Liver (tissue), 9 donors: ENCODE data around the gene SH3D19. TPM values are rescaled to one million over a fixed set of nuclear protein-coding genes. Genes with fewer than 3 reads are reported as not detected.

ENCODE experiments used
- DNase-seq: peaks from one replicate; pipeline ENCODE4 v3.0.0-alpha.2; 2017; ENCODE audit warnings: low spot score
- H3K27ac ChIP-seq, 2 donors: one replicate each; pipeline ENCODE4 v1.7.0; 2013; ENCODE audit warnings: inconsistent platforms in 2 of 2, low read length in 2 of 2, control low read depth in 1 of 2, low read depth in 1 of 2, mild to moderate bottlenecking in 1 of 2
- H3K27me3 ChIP-seq, 4 donors: one replicate each; pipeline versions ENCODE4 v1.6.1 to v1.7.0; 2013; ENCODE audit warnings: low read length in 3 of 4, inconsistent platforms in 1 of 4, mild to moderate bottlenecking in 1 of 4, moderate library complexity in 1 of 4; ENCODE audit not compliant: control insufficient read depth in 4 of 4, insufficient read depth in 4 of 4
- H3K36me3 ChIP-seq, 4 donors: one replicate each; pipeline versions ENCODE4 v1.6.1 to v1.7.0; 2013; ENCODE audit warnings: low read length in 3 of 4, mild to moderate bottlenecking in 3 of 4, low read depth in 1 of 4, moderate library complexity in 1 of 4; ENCODE audit not compliant: control insufficient read depth in 4 of 4, insufficient read depth in 3 of 4
- H3K4me1 ChIP-seq, 4 donors: one replicate each; pipeline versions ENCODE4 v1.6.1 to v1.7.0; 2013; ENCODE audit warnings: low read length in 3 of 4, mild to moderate bottlenecking in 3 of 4, moderate library complexity in 1 of 4; ENCODE audit not compliant: control insufficient read depth in 4 of 4, insufficient read depth in 4 of 4
- H3K4me3 ChIP-seq, 3 donors: one replicate each; pipeline versions ENCODE4 v1.6.1 to v1.7.0; 2013; ENCODE audit warnings: low read length in 3 of 3, control low read depth in 1 of 3, low read depth in 1 of 3, mild to moderate bottlenecking in 1 of 3
- H3K9ac ChIP-seq, 2 donors: one replicate each; pipeline ENCODE4 v1.7.0; 2013; ENCODE audit warnings: low read length in 2 of 2, mild to moderate bottlenecking in 2 of 2, moderate library complexity in 2 of 2, control low read depth in 1 of 2, low read depth in 1 of 2
- H3K9me3 ChIP-seq, 4 donors: one replicate each; pipeline versions ENCODE4 v1.6.1 to v1.7.0; 2013; ENCODE audit warnings: low read length in 3 of 4; ENCODE audit not compliant: control insufficient read depth in 4 of 4
- CTCF ChIP-seq: fragments of 150-350 bp; IDR thresholded peaks from 2 replicates; pipeline ENCODE4 v1.5.1; 2017; ENCODE audit warnings: improper control_type of control experiment, low read depth, low read length; ENCODE audit not compliant: missing input control
- EGR1 ChIP-seq, 2 donors: IDR thresholded peaks; 2 replicates each; pipeline ENCODE4 v1.6.1; 2016 to 2018; ENCODE audit warnings: antibody characterized with exemption in 2 of 2, low read depth in 2 of 2
- FOXA1 ChIP-seq: IDR thresholded peaks from 2 replicates; pipeline ENCODE4 v1.6.1; 2016; ENCODE audit warnings: antibody characterized with exemption
- FOXA2 ChIP-seq: IDR thresholded peaks from 2 replicates; pipeline ENCODE4 v1.6.1; 2016; ENCODE audit warnings: antibody characterized with exemption
- GABPA ChIP-seq, 2 donors: IDR thresholded peaks in 1 of 2; conservative IDR thresholded peaks in 1 of 2; 2 replicates each; pipeline ENCODE4 v1.6.1; 2016; ENCODE audit warnings: antibody characterized with exemption in 2 of 2, mild to moderate bottlenecking in 1 of 2, moderate library complexity in 1 of 2
- HNF4A ChIP-seq, 2 donors: conservative IDR thresholded peaks; 2 replicates each; pipeline ENCODE4 v1.6.1; 2016; ENCODE audit warnings: antibody characterized with exemption in 2 of 2, mild to moderate bottlenecking in 2 of 2
- HNF4G ChIP-seq: IDR thresholded peaks from 2 replicates; pipeline ENCODE4 v1.6.1; 2016; ENCODE audit warnings: antibody characterized with exemption
- JUND ChIP-seq, 2 donors: IDR thresholded peaks; 2 replicates each; pipeline ENCODE4 v1.6.1; 2016; ENCODE audit warnings: antibody characterized with exemption in 2 of 2
- MAX ChIP-seq: IDR thresholded peaks from 2 replicates; pipeline ENCODE4 v1.6.1; 2016; ENCODE audit warnings: antibody characterized with exemption
- NR2F2 ChIP-seq: IDR thresholded peaks from 2 replicates; pipeline ENCODE4 v1.6.1; 2016; ENCODE audit warnings: antibody characterized with exemption
- RAD21 ChIP-seq, 2 donors: IDR thresholded peaks; 2 replicates each; pipeline ENCODE4 v1.6.1; 2016; ENCODE audit warnings: antibody characterized with exemption in 2 of 2, mild to moderate bottlenecking in 2 of 2
- REST ChIP-seq: IDR thresholded peaks from 2 replicates; pipeline ENCODE4 v1.6.1; 2016; ENCODE audit warnings: antibody characterized with exemption, mild to moderate bottlenecking
- RXRA ChIP-seq, 2 donors: IDR thresholded peaks; 2 replicates each; pipeline ENCODE4 v1.6.1; 2017 to 2018; ENCODE audit warnings: antibody characterized with exemption in 2 of 2, mild to moderate bottlenecking in 1 of 2
- SP1 ChIP-seq: IDR thresholded peaks from 2 replicates; pipeline ENCODE4 v1.6.1; 2018; ENCODE audit warnings: antibody characterized with exemption, mild to moderate bottlenecking
- TAF1 ChIP-seq: conservative IDR thresholded peaks from 2 replicates; pipeline ENCODE4 v1.6.1; 2016; ENCODE audit warnings: antibody characterized with exemption, mild to moderate bottlenecking
- YY1 ChIP-seq: IDR thresholded peaks from 2 replicates; pipeline ENCODE4 v1.6.1; 2016; ENCODE audit warnings: antibody characterized with exemption, mild to moderate bottlenecking
- ZBTB33 ChIP-seq: IDR thresholded peaks from 2 replicates; pipeline ENCODE4 v1.6.1; 2016; ENCODE audit warnings: antibody characterized with exemption
- WGBS: extraction: QIAGEN DNeasy Blood & Tissue Kit; methylation state at CpG from one replicate; pipeline ENCODE4 v1.1.7; 2013; 5-methylcytosine and 5-hydroxymethylcytosine counted together
- polyA plus RNA-seq, 2 donors: library from polyadenylated mRNA; stranded (reverse) in 1 of 2; unstranded in 1 of 2; fragments of 200-250 nt in 1 of 2; fragments of >200 nt in 1 of 2; fragmentation: Nextera tagmentation in 1 of 2; extraction: Ambion mirVana in 1 of 2; gene quantifications; one replicate each; pipeline versions ENCODE4 v1.2.1 to v1.2.3, GENCODE V29; 2013 to 2015
- total RNA-seq, 2 donors: library from RNA; depleted of rRNA; stranded (reverse); fragments of >200 nt; gene quantifications; one replicate each; pipeline ENCODE4 v1.2.3, GENCODE V29; 2014
- TF ChIP-seq, protein P1 (sequence below): IDR thresholded peaks from 2 replicates; pipeline ENCODE4 v1.6.1; 2016; ENCODE audit warnings: antibody characterized with exemption
- donor health status: healthy.
- donor health status: healthy.
- donor health status: healthy.
- donor health status: healthy.
- donor health status: healthy.

Gene SH3D19
- total and polyA plus RNA-seq, 4 donors, result 11.0 to 22.2 (median 17.1) TPM

GRCh38 chr4:151314010-151314355 lies 11.4 kb downstream of the SH3D19 start:
- 48% methylated on average over 1 of the region's 1 CpG for WGBS
- no peak overlapping the region for H3K9ac ChIP-seq

More at GRCh38 chr4:151314010-151314355, 11.4 kb downstream of the SH3D19 start:
- Histone ChIP-seq H3K36me3 (no peaks in the 10 kb centered on the region), H3K4me3 (no peak overlapping the region), H3K4me1 (peaks cover 4 to 30% (median 15%) of the 10 kb centered on the region in 4 donors), H3K9me3 (no peaks in the 10 kb centered on the region), H3K27ac (no peak overlapping the region), H3K27me3 (no peaks in the 10 kb centered on the region)
- no peak for TF ChIP-seq HNF4G
- no peak for TF ChIP-seq TAF1
- TF ChIP-seq CTCF, result no peak
- TF ChIP-seq REST, result no peak
- TF ChIP-seq NR2F2, result no peak
- no peak for TF ChIP-seq SP1
- TF ChIP-seq JUND (IDR thresholded peaks at IDR 0.05), result no peak
- TF ChIP-seq HNF4A (conservative IDR thresholded peaks at IDR 0.05), result no peak
- TF ChIP-seq FOXA2, result no peak
- TF ChIP-seq RXRA (IDR thresholded peaks at IDR 0.05), result no peak
- no peak for TF ChIP-seq EGR1 (IDR thresholded peaks at IDR 0.05; ENCODE audit: low read depth in 2 of 2)
- TF ChIP-seq FOXA1, result no peak
- TF ChIP-seq ZBTB33, result no peak
- TF ChIP-seq, protein P1, sequence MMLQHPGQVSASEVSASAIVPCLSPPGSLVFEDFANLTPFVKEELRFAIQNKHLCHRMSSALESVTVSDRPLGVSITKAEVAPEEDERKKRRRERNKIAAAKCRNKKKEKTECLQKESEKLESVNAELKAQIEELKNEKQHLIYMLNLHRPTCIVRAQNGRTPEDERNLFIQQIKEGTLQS, result no peak
- TF ChIP-seq YY1, result no peak
- TF ChIP-seq RAD21 (IDR thresholded peaks at IDR 0.05), result no peak
- no peak for TF ChIP-seq MAX
- TF ChIP-seq GABPA (IDR thresholded peaks at IDR 0.05 in 1 of 2, conservative IDR thresholded peaks at IDR 0.05 in 1 of 2), result no peak
- DNase-seq, result no peak
